ENCODE results near the gene RNU5B-1.

GRCh38 chr15:65292938-65293518 is 11.4 kb upstream of the RNU5B-1 start:
- TF ChIP-seq CTCF (IDR thresholded peaks at IDR 0.05) (no peak), POLR2A (IDR thresholded peaks at IDR 0.05) (no peak)

Data from testis (tissue), 2 donors.